Fibroblast of pulmonary artery (primary cell): Measurements from ENCODE around the gene ALKBH3.

Experiments used
- DNase-seq: peaks from one replicate; pipeline ENCODE4 v3.0.0-alpha.2; 2010; ENCODE audit warnings: low read depth
- H3K4me3 ChIP-seq: replicated peaks from 2 replicates; pipeline ENCODE4 v1.5.1; 2011; ENCODE audit warnings: low read depth, mild to moderate bottlenecking, control low read depth, low read length, moderate library complexity
- CTCF ChIP-seq: IDR thresholded peaks from 2 replicates; pipeline ENCODE4 v1.5.1; 2011; ENCODE audit warnings: mild to moderate bottlenecking, control low read depth, low read length, inconsistent platforms; ENCODE audit errors: missing control alignments

Gene ALKBH3

GRCh38 chr11:43908683-43909082 lies 28.1 kb downstream of the ALKBH3 start:
- no peak overlapping the region for H3K4me3 ChIP-seq
- TF ChIP-seq CTCF, result no peak
- no peak for DNase-seq

GRCh38 chr11:43913829-43914380 lies 33.3 kb downstream of the ALKBH3 start:
- no peak for DNase-seq
- H3K4me3 ChIP-seq, result no peak overlapping the region
- no peak for TF ChIP-seq CTCF

- no peak for TF ChIP-seq CTCF
- no peak overlapping the region for H3K4me3 ChIP-seq
- no peak for DNase-seq
These were observed 33.8 kb downstream of the ALKBH3 start for GRCh38 chr11:43914466-43914865.

- no peak for TF ChIP-seq CTCF
- no peak for DNase-seq
- no peak overlapping the region for H3K4me3 ChIP-seq
These were observed 36.0 kb downstream of the ALKBH3 start for GRCh38 chr11:43916621-43917020.

- no peak for TF ChIP-seq CTCF
- no peak overlapping the region for H3K4me3 ChIP-seq
- no peak for DNase-seq
These were observed 37.2 kb downstream of the ALKBH3 start for GRCh38 chr11:43917851-43918250.

- DNase-seq, result no peak
- H3K4me3 ChIP-seq, result no peak overlapping the region
- TF ChIP-seq CTCF, result no peak
These were observed 38.0 kb downstream of the ALKBH3 start for GRCh38 chr11:43918662-43919061.

GRCh38 chr11:43919852-43920597 lies 39.4 kb downstream of the ALKBH3 start:
- no peak overlapping the region for H3K4me3 ChIP-seq
- peak; percentile 89 for DNase-seq
- no peak for TF ChIP-seq CTCF
